Colonic mucosa (tissue), 4 donors: ENCODE data around the gene TOR3A. TPM values are rescaled to one million over a fixed set of nuclear protein-coding genes. Genes with fewer than 3 reads are reported as not detected.

Experiments
- DNase-seq: peaks from one replicate; pipeline ENCODE4 v3.0.0-alpha.2; 2020
- H3K27ac ChIP-seq: fragments of 200-600 bp; one replicate; pipeline ENCODE4 v1.8.0; 2021
- H3K27me3 ChIP-seq: fragments of 200-600 bp; one replicate; pipeline ENCODE4 v1.8.0; 2021
- H3K36me3 ChIP-seq: fragments of 200-600 bp; one replicate; pipeline ENCODE4 v1.8.0; 2021
- H3K4me1 ChIP-seq: fragments of 200-600 bp; one replicate; pipeline ENCODE4 v1.8.0; 2021; ENCODE audit warnings: mild to moderate bottlenecking
- H3K4me3 ChIP-seq: fragments of 200-600 bp; one replicate; pipeline ENCODE4 v1.8.0; 2021
- H3K9ac ChIP-seq, 2 donors: one replicate each; pipeline ENCODE4 v1.7.0; 2013; ENCODE audit warnings: control low read depth in 2 of 2, low read depth in 2 of 2, low read length in 2 of 2
- H3K9me3 ChIP-seq: fragments of 200-600 bp; one replicate; pipeline ENCODE4 v1.8.0; 2021
- CTCF ChIP-seq: fragments of 200-600 bp; IDR thresholded peaks from one replicate; pipeline ENCODE4 v1.8.0; 2022; ENCODE audit warnings: antibody characterized with exemption, mild to moderate bottlenecking
- intact Hi-C: fragments of 100-400 bp; cut with DNase I; formaldehyde crosslinking; loops from one replicate; pipeline ENCODE4 v1.14.1; 2022
- total RNA-seq, 2 donors: library from RNA; stranded (reverse); fragmentation: NEBNext Ultra II Directional in 1 of 2; extraction: Animal tissue kit (Norgen Biotek cat#: 25700) in 1 of 2; gene quantifications; one replicate each; pipeline ENCODE4 v1.2.1, GENCODE V29; 2021
- donor health status: healthy.
- donor health status: DM: no; HTN: no; CAD: no.
- donor health status: DM: no; HTN: no; CAD: no.

TOR3A gene
- total RNA-seq, 2 donors from 2014 or later = 21.6 to 41.1 TPM

DNA sequence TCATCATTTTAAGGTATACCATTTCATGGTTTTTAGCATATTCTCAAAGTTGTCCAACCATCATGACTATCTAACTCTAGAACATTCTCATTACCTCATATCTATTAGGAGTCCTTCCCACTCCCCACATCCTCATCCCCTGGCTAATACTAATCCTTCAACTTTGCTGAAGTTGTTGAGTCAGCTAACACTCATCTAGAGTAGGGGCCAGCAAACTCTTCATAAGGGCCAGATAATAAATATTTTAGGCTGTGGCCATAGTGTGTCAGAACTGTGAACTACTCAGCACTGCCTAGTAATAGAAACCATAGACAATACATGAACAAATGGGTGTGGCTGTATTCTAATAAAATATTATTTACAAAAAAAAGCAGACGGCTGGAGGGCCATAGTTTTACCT lies 43.0 kb downstream of the TOR3A start:
- no peak for TF ChIP-seq CTCF
- no peak for DNase-seq
- Histone ChIP-seq H3K27me3 (no peaks in the 10 kb centered on the region), H3K36me3 (no peaks in the 10 kb centered on the region), H3K4me3 (no peak overlapping the region), H3K27ac (no peak overlapping the region), H3K4me1 (no peaks in the 10 kb centered on the region), H3K9me3 (no peaks in the 10 kb centered on the region), H3K9ac (no peak overlapping the region)
- intact Hi-C loops = loop anchor here (5.0 to 10.0 kb wide), 2 partner anchors 67 to 180 kb away; no protein-coding TSS in a partner anchor

DNA sequence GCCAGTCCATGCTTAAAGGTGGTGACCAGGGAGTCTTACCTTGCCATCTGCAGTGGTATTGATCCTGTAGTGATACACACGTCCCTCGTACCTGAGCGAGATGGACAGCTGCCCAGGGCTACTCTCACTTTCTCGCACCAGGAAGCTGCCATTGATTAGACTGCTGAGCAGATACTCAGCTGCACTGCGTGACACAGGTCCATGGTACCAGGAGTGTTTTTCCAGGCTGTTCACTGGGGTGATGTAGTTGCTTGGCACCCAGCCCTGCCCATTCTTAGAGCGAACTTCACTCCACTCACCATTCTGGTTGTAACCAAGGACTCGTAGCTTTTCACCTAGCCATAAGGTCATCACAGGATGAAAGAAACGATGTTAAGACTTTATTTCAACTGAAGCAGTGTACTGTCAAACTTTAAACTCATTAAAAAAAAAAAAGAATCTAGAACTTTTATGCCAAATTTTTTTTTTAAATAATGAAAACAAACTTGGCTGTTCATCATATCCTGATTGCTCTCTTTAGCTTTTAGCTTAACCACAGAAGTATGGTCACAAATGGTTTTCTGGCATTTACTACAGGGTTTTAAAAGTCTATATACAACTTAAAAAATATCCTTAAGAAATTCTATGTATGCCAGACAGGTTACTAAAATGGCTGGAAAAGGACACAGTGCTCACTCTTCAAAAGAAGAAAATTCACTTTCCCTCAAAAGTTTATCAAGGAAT lies 44.6 kb downstream of the TOR3A start:
- H3K9ac ChIP-seq = no peak overlapping the region
- DNase-seq = no peak
- no peaks in the 10 kb centered on the region for H3K4me1 ChIP-seq
- no peaks in the 10 kb centered on the region for H3K27me3 ChIP-seq
- intact Hi-C loops = loop anchor here (10.0 kb wide), 1 partner anchor 178 kb away; no protein-coding TSS in a partner anchor
- TF ChIP-seq CTCF = no peak
- H3K36me3 ChIP-seq = no peaks in the 10 kb centered on the region
- H3K27ac ChIP-seq = no peak overlapping the region
- no peaks in the 10 kb centered on the region for H3K9me3 ChIP-seq
- H3K4me3 ChIP-seq = no peak overlapping the region

DNA sequence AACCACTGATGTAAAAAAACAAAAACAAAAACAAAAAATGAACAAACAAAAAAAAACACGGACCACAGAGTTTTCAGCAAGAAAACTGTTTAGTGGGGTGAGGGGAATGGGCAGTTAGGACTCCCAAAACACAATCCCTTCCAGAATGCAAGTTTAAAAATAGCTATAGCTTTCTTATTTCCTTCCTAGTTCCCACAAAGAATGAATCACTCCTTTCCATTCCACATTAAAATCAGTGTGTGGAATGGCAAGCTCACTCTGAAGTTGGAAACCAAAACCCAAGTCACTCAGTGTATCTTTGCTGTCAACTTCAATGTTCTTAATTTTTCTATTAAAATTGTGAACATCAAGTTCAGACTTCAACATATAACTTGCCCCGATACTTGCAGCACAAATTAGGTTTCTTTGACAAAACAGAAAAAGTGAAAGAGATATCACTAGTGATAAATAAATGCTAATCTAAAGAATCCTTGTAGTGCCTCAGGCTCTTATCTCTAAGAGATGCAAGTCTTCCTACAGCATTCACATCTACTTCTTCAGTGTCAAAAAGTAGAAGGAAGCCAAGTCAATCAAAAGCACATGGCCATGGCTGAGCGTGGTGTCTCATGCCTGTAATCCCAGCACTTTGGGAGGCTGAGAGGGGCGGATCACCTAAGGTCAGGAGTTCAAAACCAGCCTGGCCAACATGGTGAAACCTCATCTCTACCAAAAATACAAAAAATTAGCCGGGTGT lies 45.5 kb downstream of the TOR3A start:
- DNase-seq = no peak
- Histone ChIP-seq H3K9ac (no peak overlapping the region), H3K9me3 (no peaks in the 10 kb centered on the region), H3K36me3 (no peaks in the 10 kb centered on the region), H3K4me1 (no peaks in the 10 kb centered on the region), H3K4me3 (no peak overlapping the region), H3K27ac (no peak overlapping the region), H3K27me3 (no peaks in the 10 kb centered on the region)
- intact Hi-C loops = loop anchor here (10.0 kb wide), 1 partner anchor 177 kb away; no protein-coding TSS in a partner anchor
- no peak for TF ChIP-seq CTCF

DNA sequence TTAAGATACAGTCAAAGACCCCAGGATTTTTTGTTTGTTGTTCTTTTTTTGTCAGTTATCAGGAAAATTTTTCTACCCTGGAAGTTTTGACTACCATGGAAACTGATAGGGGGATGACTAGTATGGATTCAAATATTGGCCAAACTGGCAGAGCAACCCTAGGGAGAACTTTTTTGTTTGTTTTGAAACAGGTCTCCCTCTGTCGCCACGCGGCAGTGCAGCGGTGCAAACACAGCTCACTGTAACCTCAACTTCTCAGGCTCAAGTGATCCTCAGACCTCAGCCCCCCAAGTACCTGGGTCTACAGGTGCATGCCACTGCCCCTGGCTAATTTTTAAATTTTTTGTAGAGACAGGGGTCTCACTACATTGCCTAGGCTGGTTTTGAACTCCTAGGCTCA lies 46.6 kb downstream of the TOR3A start:
- Histone ChIP-seq H3K9ac (no peak overlapping the region), H3K4me1 (no peaks in the 10 kb centered on the region)

More for the DNA sequence above, 46.6 kb downstream of the TOR3A start:
- Histone ChIP-seq H3K4me3 (no peak overlapping the region), H3K27ac (peak overlapping the region; percentile 32), H3K9me3 (no peaks in the 10 kb centered on the region), H3K27me3 (no peaks in the 10 kb centered on the region), H3K36me3 (no peaks in the 10 kb centered on the region)
- DNase-seq = no peak
- intact Hi-C loops = loop anchor here (10.0 kb wide), 1 partner anchor 176 kb away; no protein-coding TSS in a partner anchor
- TF ChIP-seq CTCF = no peak
